A549 treated with Hydrocortisone at 1 μM for 4 hours (cell line): ENCODE data around the gene DCAF4. TPM values are rescaled to one million over a fixed set of nuclear protein-coding genes. Genes with fewer than 3 reads are reported as not detected.

Source experiments
- total RNA-seq: library from RNA; stranded (reverse); fragments of 200-300 nt; extraction: Qiagen RNA extraction; gene quantifications from 5 replicates; pipeline ENCODE4 v1.2.3, GENCODE V29; 2022

The DCAF4 gene, protein sequence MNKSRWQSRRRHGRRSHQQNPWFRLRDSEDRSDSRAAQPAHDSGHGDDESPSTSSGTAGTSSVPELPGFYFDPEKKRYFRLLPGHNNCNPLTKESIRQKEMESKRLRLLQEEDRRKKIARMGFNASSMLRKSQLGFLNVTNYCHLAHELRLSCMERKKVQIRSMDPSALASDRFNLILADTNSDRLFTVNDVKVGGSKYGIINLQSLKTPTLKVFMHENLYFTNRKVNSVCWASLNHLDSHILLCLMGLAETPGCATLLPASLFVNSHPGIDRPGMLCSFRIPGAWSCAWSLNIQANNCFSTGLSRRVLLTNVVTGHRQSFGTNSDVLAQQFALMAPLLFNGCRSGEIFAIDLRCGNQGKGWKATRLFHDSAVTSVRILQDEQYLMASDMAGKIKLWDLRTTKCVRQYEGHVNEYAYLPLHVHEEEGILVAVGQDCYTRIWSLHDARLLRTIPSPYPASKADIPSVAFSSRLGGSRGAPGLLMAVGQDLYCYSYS
- total RNA-seq = 25.4 to 32.5 TPM (median 27.2 TPM) in 5 replicates

DNA sequence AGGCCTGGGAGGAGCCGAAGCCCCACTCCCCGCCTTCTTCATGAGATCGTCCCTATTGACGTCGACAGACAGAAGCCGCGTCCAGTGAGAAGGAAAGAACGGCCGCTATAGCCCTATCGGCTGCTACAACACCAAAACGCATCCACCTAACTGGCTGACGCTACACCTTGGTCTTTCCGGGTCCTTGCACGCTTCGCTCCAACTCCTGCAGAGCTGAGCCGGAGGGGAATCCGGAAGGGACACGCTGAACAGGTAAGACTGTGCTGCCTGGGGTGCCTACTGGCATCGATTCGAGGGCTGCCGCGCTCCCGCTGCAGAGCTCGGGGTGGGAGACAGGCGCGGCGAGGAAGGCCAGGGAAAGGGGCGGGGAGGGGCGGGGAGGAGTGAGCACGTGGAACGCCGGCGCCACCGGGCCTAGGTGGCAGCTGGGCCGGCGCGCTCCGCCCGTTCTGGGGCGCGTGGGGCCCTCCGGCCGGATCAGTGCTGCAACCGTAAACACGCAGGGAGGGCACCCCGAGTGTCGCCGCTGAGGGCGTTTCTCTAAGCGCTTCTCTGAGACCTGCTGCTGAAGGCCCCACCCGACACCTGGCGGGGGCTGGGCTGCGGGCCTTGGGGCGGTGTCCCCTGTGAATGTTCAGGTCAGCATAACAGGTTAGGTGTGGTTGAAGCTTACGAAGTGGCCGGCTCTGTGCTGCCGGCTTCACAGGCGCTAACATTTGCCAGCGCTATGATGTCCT lies at the start of gene DCAF4:
TSS of gene DCAF4 (plus strand) at position 173 of the 737 bp plus-strand sequence. CDS start 11,515 bp downstream, outside the sequence.

DNA sequence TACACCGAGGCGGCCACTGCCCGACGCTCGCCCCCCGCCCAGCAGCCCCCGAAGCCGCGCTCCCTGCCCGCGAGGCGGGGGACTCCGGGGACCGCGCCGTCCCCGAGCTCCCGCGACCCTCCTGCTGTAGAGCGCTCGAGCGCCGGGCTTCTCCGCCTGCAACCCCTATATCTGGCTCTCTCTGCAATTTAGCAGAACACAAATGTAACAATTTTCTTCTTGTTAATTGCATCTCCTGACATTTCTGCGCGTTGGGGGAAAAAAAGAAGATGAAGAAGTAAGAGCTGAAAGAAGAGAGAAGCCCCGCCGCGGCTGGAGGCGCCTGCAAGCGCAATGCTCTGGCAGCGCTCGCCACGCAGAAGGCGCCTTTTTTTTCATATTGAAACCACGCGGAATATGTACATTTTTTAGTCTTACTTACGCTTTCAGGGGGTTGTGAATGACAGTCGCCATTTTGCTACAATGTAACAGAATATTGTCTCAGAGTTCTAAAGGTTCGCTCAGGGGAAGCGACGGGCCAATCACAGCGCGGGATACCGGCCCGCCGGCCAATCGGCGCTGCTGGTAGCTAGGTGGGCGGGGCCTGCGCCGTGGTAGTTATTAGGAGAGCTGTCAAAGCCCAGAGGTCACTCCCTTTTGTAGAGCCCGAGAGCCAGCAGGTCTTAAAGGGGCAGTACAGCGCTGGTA lies 32.5 kb upstream of the DCAF4 start, which contains the start of gene DPF3:
TSS of gene DPF3 (minus strand) at position 466 of the 687 bp plus-strand sequence. CDS start at position 453, 13 bp downstream.

Other genes with a start within 250 kb of the DCAF4 start
- 0.07 to 0.13 TPM (median 0.09 TPM) in 5 replicates for gene DPF3, start 32.4 kb upstream of the DCAF4 start, total RNA-seq
- gene ZFYVE1, start 100.6 kb downstream of the DCAF4 start, total RNA-seq = 9.6 to 11.2 TPM (median 9.6 TPM) in 5 replicates
- 47.3 to 67.2 TPM (median 52.7 TPM) in 5 replicates for gene RBM25, start 132.1 kb downstream of the DCAF4 start, total RNA-seq
- gene PSEN1, start 210.0 kb downstream of the DCAF4 start, total RNA-seq = 58.5 to 82.0 TPM (median 63.7 TPM) in 5 replicates